Mucosa of descending colon (tissue), 3 donors: ENCODE results near the gene ELP2. TPM values are rescaled to one million over a fixed set of nuclear protein-coding genes. Genes with fewer than 3 reads are reported as not detected.

Experiments used
- ATAC-seq: fragments of 200-7000 bp; cut with Tn5 transposase; one replicate; pipeline ENCODE4 v1.9.1; 2020; ENCODE audit warnings: mild to moderate bottlenecking, moderate library complexity
- DNase-seq, 3 donors: peaks; one replicate each; pipeline ENCODE4 v3.0.0-alpha.2; 2020
- H3K36me3 ChIP-seq: fragments of 200-600 bp; one replicate; pipeline ENCODE4 v1.8.0; 2021; ENCODE audit warnings: low read depth, mild to moderate bottlenecking
- H3K4me1 ChIP-seq: fragments of 200-600 bp; one replicate; pipeline ENCODE4 v1.8.0; 2021; ENCODE audit warnings: low read depth, mild to moderate bottlenecking
- H3K4me3 ChIP-seq: fragments of 200-600 bp; one replicate; pipeline ENCODE4 v1.8.0; 2021; ENCODE audit warnings: mild to moderate bottlenecking
- H3K9me3 ChIP-seq: fragments of 200-600 bp; one replicate; pipeline ENCODE4 v1.8.0; 2021; ENCODE audit warnings: mild to moderate bottlenecking
- CTCF ChIP-seq: fragments of 200-600 bp; IDR thresholded peaks from one replicate; pipeline ENCODE4 v1.8.0; 2022; ENCODE audit warnings: antibody characterized with exemption, mild to moderate bottlenecking
- intact Hi-C, 2 donors: fragments of 100-400 bp; cut with DNase I in 1 of 2; cut with micrococcal nuclease in 1 of 2; formaldehyde crosslinking; loops; one replicate each; pipeline versions ENCODE4 v1.11.0 to v1.11.1; 2022; cut with DNase I, micrococcal nuclease
- total RNA-seq, 3 donors: library from RNA; stranded (reverse); fragmentation: NEBNext Ultra II Directional in 2 of 3; extraction: Animal tissue kit (Norgen Biotek cat#: 25700) in 2 of 3; gene quantifications; one replicate each; pipeline versions ENCODE4 v1.2.1 to v1.2.4, GENCODE V29; 2021 to 2023
- donor health status: DM: no; HTN: no; CAD: no; lungs with moderate emphysema.
- donor health status: DM: no; HTN: no; CAD: no.
- donor health status: DM: no; HTN: yes; CAD: no.

Gene ELP2
- total RNA-seq, 3 donors from 2014 or later = 45.4 to 62.9 (median 55.4) TPM

GRCh38 chr18:36191286-36191685, 61.6 kb downstream of the ELP2 start:
- no peak for TF ChIP-seq CTCF
- Histone ChIP-seq H3K9me3 (no peaks in the 10 kb centered on the region), H3K4me3 (no peak overlapping the region), H3K4me1 (peaks cover 9% of the 10 kb centered on the region), H3K36me3 (no peaks in the 10 kb centered on the region)
- ATAC-seq = no peak
- no peak for DNase-seq
- intact Hi-C loops = no loop called here

GRCh38 chr18:36191711-36192110, 62.0 kb downstream of the ELP2 start:
- no peak overlapping the region for H3K4me3 ChIP-seq
- ATAC-seq = no peak
- H3K4me1 ChIP-seq = peaks cover 9% of the 10 kb centered on the region
- no peak for DNase-seq
- intact Hi-C loops = no loop called here
- H3K36me3 ChIP-seq = no peaks in the 10 kb centered on the region
- H3K9me3 ChIP-seq = no peaks in the 10 kb centered on the region
- TF ChIP-seq CTCF = no peak

GRCh38 chr18:36194600-36195315, 65.1 kb downstream of the ELP2 start:
- Histone ChIP-seq H3K4me1 (no peaks in the 10 kb centered on the region), H3K4me3 (no peak overlapping the region), H3K36me3 (no peaks in the 10 kb centered on the region), H3K9me3 (no peaks in the 10 kb centered on the region)
- ATAC-seq = no peak
- DNase-seq = no peak
- no peak for TF ChIP-seq CTCF
- intact Hi-C loops = no loop called here

GRCh38 chr18:36195427-36196122, 65.9 kb downstream of the ELP2 start:
- ATAC-seq (no peak), DNase-seq (no peak)
- Histone ChIP-seq H3K4me1 (no peaks in the 10 kb centered on the region), H3K4me3 (no peak overlapping the region), H3K9me3 (no peaks in the 10 kb centered on the region), H3K36me3 (no peaks in the 10 kb centered on the region)
- intact Hi-C loops = no loop called here
- no peak for TF ChIP-seq CTCF

GRCh38 chr18:36196238-36196995, 66.7 kb downstream of the ELP2 start:
- no peak for ATAC-seq
- no peak for DNase-seq
- no peaks in the 10 kb centered on the region for H3K36me3 ChIP-seq
- intact Hi-C loops = no loop called here
- no peaks in the 10 kb centered on the region for H3K4me1 ChIP-seq
- H3K4me3 ChIP-seq = no peak overlapping the region
- TF ChIP-seq CTCF = no peak
- no peaks in the 10 kb centered on the region for H3K9me3 ChIP-seq
